GM10248 (cell line): ENCODE measurements around the gene IQCF6.

Source experiments
- CTCF ChIA-PET: fragments of 300-600 bp; sonication (Branson Sonifier 250); formaldehyde crosslinking; extraction: SDS; loops from one replicate; lab custom pipeline; 2021; ENCODE audit warnings: antibody characterized with exemption; lab: Yijun Ruan, JAX
- POLR2A ChIA-PET: fragments of 350-650 bp; sonication (Branson Sonifier 250); formaldehyde crosslinking; extraction: SDS; loops from one replicate; lab custom pipeline; 2020; ENCODE audit warnings: antibody characterized with exemption; lab: Yijun Ruan, JAX
- DNase-seq: peaks from one replicate; pipeline ENCODE4 v3.0.0; 2012; ENCODE audit errors: extremely low spot score
- CTCF ChIP-seq: IDR thresholded peaks from 2 replicates; pipeline ENCODE4 v1.5.1; 2012; ENCODE audit warnings: mild to moderate bottlenecking, low read depth; ENCODE audit errors: extremely low read depth, missing control alignments, control extremely low read depth

Gene IQCF6

DNA sequence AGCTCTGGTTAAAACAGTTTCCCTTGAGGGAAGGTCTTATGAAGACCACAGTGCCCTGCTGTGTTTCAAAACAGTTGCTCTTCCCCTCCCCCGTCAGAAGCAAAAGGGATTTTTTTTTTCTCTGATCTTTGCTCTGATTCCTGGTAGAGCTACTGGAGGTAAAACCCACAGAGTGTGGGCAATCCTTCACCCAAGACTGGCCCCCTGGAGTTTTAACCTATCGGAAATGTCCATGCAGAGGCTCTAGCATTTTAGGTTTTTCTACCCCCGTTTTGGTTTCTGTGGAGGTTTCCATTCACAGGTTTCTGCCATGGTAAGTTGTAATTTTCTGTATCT is 44.5 kb downstream of the IQCF6 start:
- no peak for TF ChIP-seq CTCF
- ChIA-PET POLR2A (no interaction called here), CTCF (interaction anchor here (1.2 kb wide), 1 partner anchor 14 kb away, joined by 3 read pairs; no protein-coding TSS in a partner anchor)
- DNase-seq, result no peak

DNA sequence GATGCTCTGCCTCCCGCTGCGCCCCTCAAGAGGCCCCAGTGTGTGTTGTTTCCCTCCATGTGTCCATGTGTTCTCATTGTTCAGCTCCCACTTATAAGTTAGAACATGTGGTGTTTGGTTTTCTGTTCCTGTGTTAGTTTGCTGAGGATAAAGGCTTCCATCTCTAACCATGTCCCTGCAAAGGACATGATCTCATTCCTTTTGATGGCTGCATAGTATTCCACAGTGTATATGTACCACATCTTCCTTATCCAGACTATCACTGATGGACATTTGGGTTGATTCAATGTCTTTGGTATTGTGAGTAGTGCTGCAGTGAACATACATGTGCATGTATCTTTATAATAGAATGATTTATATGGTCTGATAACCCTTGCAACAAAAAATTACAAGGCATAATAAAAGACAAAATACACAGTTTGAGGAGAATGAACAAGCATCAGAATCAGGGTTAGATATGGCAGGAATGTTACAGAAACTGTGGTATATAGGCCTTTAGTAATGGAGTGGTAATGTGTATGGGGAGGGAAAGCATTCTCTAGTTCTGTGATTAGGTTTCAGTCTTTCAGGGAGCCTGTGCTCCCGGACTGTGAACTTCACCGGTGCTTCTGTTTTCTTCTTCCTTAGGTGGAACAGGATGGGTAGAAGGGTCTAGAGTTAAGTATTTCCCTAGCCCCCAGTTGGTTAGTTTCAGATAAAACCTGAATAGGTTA is 45.0 kb downstream of the IQCF6 start:
- no peak for TF ChIP-seq CTCF
- ChIA-PET POLR2A (no interaction called here), CTCF (interaction anchor here (1.2 kb wide), 1 partner anchor 15 kb away, joined by 3 read pairs; no protein-coding TSS in a partner anchor)
- no peak for DNase-seq

GRCh38 chr3:51729042-51729633 is 49.9 kb downstream of the IQCF6 start:
- TF ChIP-seq CTCF, result no peak
- no peak for DNase-seq
- ChIA-PET CTCF (interaction anchor here (1.1 to 1.3 kb wide), 2 partner anchors 10 to 71 kb away, joined by 3 to 4 read pairs; no protein-coding TSS in a partner anchor), POLR2A (no interaction called here)
